GM15510 (cell line): ENCODE results near the gene DLG2.

Source experiments
- POLR2A ChIP-seq: IDR thresholded peaks from 3 replicates; pipeline ENCODE4 v1.6.1; 2011; ENCODE audit warnings: borderline replicate concordance; ENCODE audit not compliant: insufficient read length; ENCODE audit errors: extremely low read depth

DLG2 gene

DNA sequence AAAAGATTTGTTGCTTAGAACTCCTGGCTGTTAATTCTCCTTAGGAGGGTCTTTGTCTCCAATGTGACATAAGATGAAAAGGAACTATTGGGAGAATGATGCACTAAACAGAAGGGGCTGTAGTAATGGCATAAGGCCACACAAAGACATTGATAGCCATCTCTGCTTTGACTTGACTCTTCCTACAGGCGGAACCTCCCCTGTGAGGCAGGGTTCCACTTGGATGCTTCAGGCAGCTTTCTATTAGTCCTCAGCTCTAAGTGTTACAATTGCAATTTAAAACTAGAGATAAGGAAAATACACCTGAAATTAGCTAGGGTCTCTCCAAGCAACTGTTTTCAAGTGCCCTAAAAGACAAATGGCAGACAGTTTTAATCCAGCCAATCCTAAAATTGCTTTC, 1949.4 kb downstream of the DLG2 start:
- TF ChIP-seq POLR2A = no peak

- TF ChIP-seq POLR2A = no peak
Observed at GRCh38 chr11:83676056-83676601, 1951.0 kb downstream of the DLG2 start.

DNA sequence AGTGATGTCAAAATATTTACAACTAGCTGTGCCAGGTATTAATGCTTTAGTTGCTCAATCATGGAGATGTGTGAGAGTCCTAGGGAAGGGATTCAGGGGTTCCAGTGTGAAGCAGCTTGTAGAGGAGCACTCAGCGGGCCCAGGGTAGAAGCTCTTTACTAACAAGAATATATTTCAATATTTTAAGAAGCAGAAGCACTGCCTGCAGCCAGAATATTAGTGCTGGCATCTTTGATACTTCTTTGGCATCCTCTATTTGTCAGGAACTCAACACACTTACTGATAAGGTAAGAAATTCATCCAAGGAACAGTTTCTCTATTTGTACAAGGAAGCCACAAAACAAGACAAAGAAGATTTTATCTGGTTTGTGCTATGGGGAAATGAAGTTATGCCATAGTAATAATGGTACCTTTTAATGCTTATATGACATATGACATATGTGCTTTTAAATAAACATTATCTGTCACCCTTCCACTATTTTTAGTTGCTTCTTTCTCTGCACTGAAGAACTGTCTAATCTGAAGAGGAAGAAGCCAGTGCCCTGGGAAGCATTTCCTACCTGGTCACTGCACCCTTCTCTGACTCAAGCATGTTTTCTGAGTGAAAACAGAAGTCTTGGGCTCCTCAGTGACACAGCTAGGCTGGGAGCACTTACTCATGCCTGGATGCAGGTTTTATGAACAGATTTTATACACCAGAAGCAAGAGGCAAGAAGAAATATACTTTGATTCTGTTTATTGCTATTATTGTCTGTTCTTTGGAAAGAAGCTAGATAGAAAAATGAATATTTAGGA, 1952.8 kb downstream of the DLG2 start:
- TF ChIP-seq POLR2A = no peak

DNA sequence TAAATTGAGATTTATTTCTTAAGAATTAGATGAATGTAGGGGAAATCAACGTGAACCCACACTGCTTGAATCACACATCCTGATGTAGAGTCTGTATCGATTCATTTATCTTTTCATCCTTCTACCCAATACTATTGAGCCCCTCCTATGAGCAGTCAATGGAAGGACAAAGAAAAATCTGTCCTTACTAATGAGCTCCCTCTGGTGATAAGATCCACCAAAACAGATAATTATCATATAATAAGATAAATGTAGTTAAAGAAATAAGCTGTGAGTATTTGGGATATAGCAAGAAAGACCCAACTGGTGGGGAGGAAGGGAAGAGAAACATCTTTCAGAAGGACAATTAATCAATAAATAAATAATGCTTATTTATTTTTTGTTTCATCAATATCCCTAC, 1955.9 kb downstream of the DLG2 start:
- no peak for TF ChIP-seq POLR2A

- no peak for TF ChIP-seq POLR2A
Observed at GRCh38 chr11:83666149-83666548, 1961.0 kb downstream of the DLG2 start.

GRCh38 chr11:83663988-83664387, 1963.2 kb downstream of the DLG2 start:
- no peak for TF ChIP-seq POLR2A

GRCh38 chr11:83663446-83663845, 1963.7 kb downstream of the DLG2 start:
- TF ChIP-seq POLR2A = no peak

- TF ChIP-seq POLR2A = no peak
Observed at GRCh38 chr11:83662494-83662893, 1964.7 kb downstream of the DLG2 start.

GRCh38 chr11:83661491-83662350, 1965.4 kb downstream of the DLG2 start:
- TF ChIP-seq POLR2A = no peak

DNA sequence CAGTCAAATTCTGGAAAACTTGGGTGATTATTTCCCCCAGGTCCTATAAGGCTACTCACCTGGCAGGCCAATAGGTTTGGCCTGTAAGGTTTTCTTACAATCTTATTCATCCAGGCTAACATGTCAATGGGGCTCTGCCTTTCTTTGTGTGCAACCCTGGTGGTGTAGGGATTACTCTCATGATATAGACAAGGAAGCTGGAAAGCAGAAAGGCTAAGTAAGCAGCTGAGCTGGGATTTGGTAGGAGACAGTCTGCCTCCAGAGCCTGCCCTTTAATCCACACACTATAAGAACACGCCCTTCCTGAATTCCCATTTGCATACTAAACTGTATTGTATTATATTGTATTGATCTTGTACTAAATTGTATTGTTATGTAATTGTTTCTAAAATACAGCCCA, 1967.7 kb downstream of the DLG2 start:
- TF ChIP-seq POLR2A = no peak

- TF ChIP-seq POLR2A = no peak
Observed at GRCh38 chr11:83656796-83657330, 1970.3 kb downstream of the DLG2 start.

DNA sequence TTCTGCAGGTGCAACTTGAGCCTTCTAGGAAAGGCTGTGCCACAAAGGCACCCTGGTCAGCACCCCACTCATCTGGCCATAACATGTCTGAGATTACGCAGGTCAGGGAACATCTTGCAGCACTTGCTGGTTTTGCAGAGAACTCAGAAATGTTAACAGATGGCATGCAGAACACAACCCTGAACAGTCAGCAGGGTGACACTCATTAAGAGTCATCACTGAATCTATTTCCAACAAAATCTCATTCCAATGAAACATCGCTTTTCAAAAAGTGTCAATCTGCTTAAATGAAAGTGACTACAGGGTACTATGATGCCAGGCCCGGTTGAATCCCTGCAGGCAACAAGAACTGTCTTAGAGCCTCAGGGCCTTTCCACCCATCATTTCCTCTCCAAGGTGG, 1971.2 kb downstream of the DLG2 start:
- no peak for TF ChIP-seq POLR2A

GRCh38 chr11:83649528-83649855, 1977.7 kb downstream of the DLG2 start:
- TF ChIP-seq POLR2A = no peak

- TF ChIP-seq POLR2A = no peak
Observed at GRCh38 chr11:83648610-83649527, 1978.3 kb downstream of the DLG2 start.

DNA sequence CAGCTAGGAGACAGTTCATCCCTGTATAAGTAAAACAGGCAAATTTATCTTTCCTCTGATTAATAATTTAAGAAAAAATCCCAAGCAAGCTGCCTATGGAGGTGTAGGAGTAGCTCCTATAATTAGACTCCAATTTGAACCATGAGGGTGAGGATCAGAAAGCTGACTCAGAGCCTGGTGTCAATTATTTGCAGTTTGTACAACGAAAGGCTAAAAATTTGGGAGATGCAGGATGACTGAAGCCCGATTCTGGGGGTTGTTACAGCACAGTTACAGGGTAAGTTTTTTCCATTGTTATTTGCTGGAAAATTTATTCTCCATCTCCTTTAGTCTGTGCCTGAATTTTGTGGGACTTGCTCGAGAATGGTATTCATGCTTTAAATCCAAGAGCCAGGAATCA, 1981.6 kb downstream of the DLG2 start:
- no peak for TF ChIP-seq POLR2A

GRCh38 chr11:83643115-83643514, 1984.0 kb downstream of the DLG2 start:
- TF ChIP-seq POLR2A = no peak
